ENCODE measurements around the gene PCDH9. TPM values are rescaled to one million over a fixed set of nuclear protein-coding genes. Genes with fewer than 3 reads are reported as not detected.

The PCDH9 gene
- total and polyA plus RNA-seq, 2 experiments from 2014 or later = 0.31 to 0.52 TPM

GRCh38 chr13:66362485-66362884 is 867.7 kb downstream of the PCDH9 start (continued):
- TF ChIP-seq CTCF (conservative IDR thresholded peaks at IDR 0.05; ENCODE audit: low read depth in 2 of 2) = no peak
- no peak for TF ChIP-seq ETS1 (IDR thresholded peaks at IDR 0.05)
- no peak for TF ChIP-seq POLR2AphosphoS5 (IDR thresholded peaks at IDR 0.05; ENCODE audit: low read depth)

- peaks cover under 1% of the 10 kb centered on the region; the same call in 1 of the 2 replicates for H3K4me1 ChIP-seq (ENCODE audit: insufficient read depth)
- no peaks in the 10 kb centered on the region for H3K27me3 ChIP-seq (ENCODE audit: insufficient read depth)
- no peaks in the 10 kb centered on the region for H4K20me1 ChIP-seq (replicated peaks; ENCODE audit: insufficient read depth)
- H3K4me2 ChIP-seq = no peak overlapping the region
- H3K36me3 Mint-ChIP-seq (ENCODE audit: low read depth) = no peaks in the 10 kb centered on the region
- no peaks in the 10 kb centered on the region for H3K9me2 ChIP-seq (ENCODE audit: insufficient read depth)
- no peak overlapping the region for H3K4me3 Mint-ChIP-seq
- H3K4me1 Mint-ChIP-seq = peaks cover 4% of the 10 kb centered on the region
- H3K9me3 Mint-ChIP-seq = no peaks in the 10 kb centered on the region
- H3K27ac ChIP-seq (ENCODE audit: low read depth) = no peak overlapping the region
- H3K36me3 ChIP-seq (ENCODE audit: insufficient read depth) = no peaks in the 10 kb centered on the region
- H3F3A ChIP-seq (replicated peaks; ENCODE audit: low read depth) = no peaks in the 10 kb centered on the region
- DNase-seq (ENCODE audit: low spot score) (no peak), ATAC-seq (no peak)
- no peak overlapping the region for H3K4me3 ChIP-seq
- H3K27ac Mint-ChIP-seq = no peak overlapping the region
- no peaks in the 10 kb centered on the region for H3K79me2 ChIP-seq (replicated peaks; ENCODE audit: insufficient read depth)
- H3K27me3 Mint-ChIP-seq (ENCODE audit: insufficient read depth, low read depth, poor library complexity) = no peaks in the 10 kb centered on the region
- no peak overlapping the region for H2AFZ ChIP-seq
- no peak for TF ChIP-seq STAT1 (IDR thresholded peaks at IDR 0.05; ENCODE audit: unreplicated experiment)
- TF ChIP-seq ETS1 (IDR thresholded peaks at IDR 0.05) = no peak
- no peak for TF ChIP-seq JUNB (IDR thresholded peaks at IDR 0.05; ENCODE audit: unreplicated experiment)
- TF ChIP-seq ZNF462 (CRISPR knock-in tag; IDR thresholded peaks at IDR 0.05) = no peak
- no peak for TF ChIP-seq REST (IDR thresholded peaks at IDR 0.05; ENCODE audit: unreplicated experiment)
- no peak for TF ChIP-seq CREB1 (CRISPR knock-in tag; IDR thresholded peaks at IDR 0.05; ENCODE audit: low read depth)
- no peak for TF ChIP-seq POLR2AphosphoS5 (IDR thresholded peaks at IDR 0.05; ENCODE audit: low read depth)
- no peak for TF ChIP-seq EZH2 (IDR thresholded peaks at IDR 0.05; ENCODE audit: low read depth, unreplicated experiment)
- TF ChIP-seq EZH2phosphoT487 (IDR thresholded peaks at IDR 0.05; ENCODE audit: unreplicated experiment) = no peak
These were observed 870.1 kb downstream of the PCDH9 start for GRCh38 chr13:66359910-66360552.

Measured in GM23338 (cell line).